Measurements from ENCODE around the gene ZNF26.

Gene ZNF26

GRCh38 chr12:133046698-133047097 lies 60.5 kb downstream of the ZNF26 start:
- DNase-seq (ENCODE audit: low read depth in 2 of 2), result no peak
- no peak for TF ChIP-seq CTCF (IDR thresholded peaks at IDR 0.05; ENCODE audit: low read depth, low read length)
- no peak overlapping the region for H3K4me3 ChIP-seq (replicated peaks in 1 of 2; ENCODE audit: low read depth in 2 of 2, low read length in 2 of 2)

- DNase-seq (ENCODE audit: low read depth in 2 of 2), result peak; percentile 6 to 26
- H3K4me3 ChIP-seq (replicated peaks in 1 of 2; ENCODE audit: low read depth in 2 of 2, low read length in 2 of 2), result no peak overlapping the region
- TF ChIP-seq CTCF (IDR thresholded peaks at IDR 0.05; ENCODE audit: low read depth, low read length), result no peak
Measured at GRCh38 chr12:133057446-133057845, 71.3 kb downstream of the ZNF26 start.

GRCh38 chr12:133058203-133059113 lies 72.3 kb downstream of the ZNF26 start:
- no peak for TF ChIP-seq CTCF (IDR thresholded peaks at IDR 0.05; ENCODE audit: low read depth, low read length)
- no peak overlapping the region for H3K4me3 ChIP-seq (replicated peaks in 1 of 2; ENCODE audit: low read depth in 2 of 2, low read length in 2 of 2)
- DNase-seq (ENCODE audit: low read depth in 2 of 2), result peak; percentile 3 to 28

GRCh38 chr12:133061954-133062353 lies 75.8 kb downstream of the ZNF26 start:
- TF ChIP-seq CTCF (IDR thresholded peaks at IDR 0.05; ENCODE audit: low read depth, low read length), result no peak
- DNase-seq (ENCODE audit: low read depth in 2 of 2), result no peak
- H3K4me3 ChIP-seq (replicated peaks in 1 of 2; ENCODE audit: low read depth in 2 of 2, low read length in 2 of 2), result no peak overlapping the region

GRCh38 chr12:133063556-133063955 lies 77.4 kb downstream of the ZNF26 start:
- TF ChIP-seq CTCF (IDR thresholded peaks at IDR 0.05; ENCODE audit: low read depth, low read length), result no peak
- H3K4me3 ChIP-seq (replicated peaks in 1 of 2; ENCODE audit: low read depth in 2 of 2, low read length in 2 of 2), result no peak overlapping the region
- no peak for DNase-seq (ENCODE audit: low read depth in 2 of 2)

GRCh38 chr12:133073836-133074235 lies 87.7 kb downstream of the ZNF26 start:
- no peak for TF ChIP-seq CTCF (IDR thresholded peaks at IDR 0.05; ENCODE audit: low read depth, low read length)
- DNase-seq (ENCODE audit: low read depth in 2 of 2), result no peak
- no peak overlapping the region for H3K4me3 ChIP-seq (replicated peaks in 1 of 2; ENCODE audit: low read depth in 2 of 2, low read length in 2 of 2)
